Right lobe of liver (tissue), 6 donors: ENCODE measurements around the gene SEBOX. TPM values are rescaled to one million over a fixed set of nuclear protein-coding genes. Genes with fewer than 3 reads are reported as not detected.

Experiments
- ATAC-seq, 4 donors: fragments of 200-7000 bp; cut with Tn5 transposase; one replicate each; pipeline ENCODE4 v1.9.1; 2020; ENCODE audit warnings: mild to moderate bottlenecking in 4 of 4, moderate library complexity in 4 of 4
- DNase-seq, 3 donors: peaks; one replicate each; pipeline ENCODE4 v3.0.0-alpha.2; 2020
- H3K27ac ChIP-seq, 3 donors: fragments of 200-600 bp; one replicate each; pipeline ENCODE4 v1.8.0; 2022
- H3K27me3 ChIP-seq, 2 donors: fragments of 200-600 bp; one replicate each; pipeline ENCODE4 v1.8.0; 2022
- H3K36me3 ChIP-seq, 4 donors: fragments of 200-600 bp; sonication (generic) in 1 of 4; one replicate each; pipeline versions ENCODE4 v1.5.1 to v1.8.0; 2017 to 2022; ENCODE audit warnings: control low read depth in 1 of 4
- H3K4me1 ChIP-seq, 4 donors: fragments of 200-600 bp; sonication (generic) in 1 of 4; one replicate each; pipeline versions ENCODE4 v1.5.1 to v1.8.0; 2017 to 2022; ENCODE audit warnings: control low read depth in 1 of 4
- H3K4me3 ChIP-seq, 3 donors: fragments of 200-600 bp; one replicate each; pipeline ENCODE4 v1.8.0; 2022
- H3K9me3 ChIP-seq, 4 donors: fragments of 200-600 bp; sonication (generic) in 1 of 4; one replicate each; pipeline versions ENCODE4 v1.5.1 to v1.8.0; 2017 to 2022; ENCODE audit warnings: control low read depth in 1 of 4
- CTCF ChIP-seq, 4 donors: fragments of 200-600 bp in 3 of 4; fragments of 450-650 bp in 1 of 4; IDR thresholded peaks; one replicate each; pipeline versions ENCODE4 v1.5.1 to v1.8.0; 2016 to 2022; ENCODE audit warnings: antibody characterized with exemption in 4 of 4, mild to moderate bottlenecking in 2 of 4
- POLR2A ChIP-seq: fragments of 450-650 bp; IDR thresholded peaks from one replicate; pipeline ENCODE4 v1.6.1; 2017; ENCODE audit warnings: antibody characterized with exemption, mild to moderate bottlenecking
- WGBS: methylation state at CpG from one replicate; pipeline ENCODE4 v1.1.6; 2018; ENCODE audit warnings: low coverage, low lambda C conversion rate; ENCODE audit not compliant: insufficient coverage; ENCODE audit errors: missing lambda C conversion rate; 5-methylcytosine and 5-hydroxymethylcytosine counted together
- intact Hi-C, 2 donors: fragments of 100-400 bp; cut with DNase I; formaldehyde crosslinking; loops; one replicate each; pipeline versions ENCODE4 v1.11.2 to v1.14.1; 2022
- total RNA-seq, 6 experiments: library from RNA; depleted of rRNA in 2 of 6; stranded (reverse); fragments of >200 nt in 2 of 6; fragmentation: NEBNext Ultra II Directional in 3 of 6; extraction: Animal tissue kit (Norgen Biotek cat#: 25700) in 3 of 6; gene quantifications; one replicate each; pipeline versions ENCODE4 v1.1.0 to v1.2.4, GENCODE V29; 2016 to 2023
- donor health status: DM: no; HTN: yes; CAD: no.
- donor health status: DM: no; HTN: no; CAD: no.
- donor health status: DM: no; HTN: no; CAD: no.
- donor health status: DM: no; HTN: yes; CAD: no.
- donor health status: DM: no; HTN: yes; CAD: no.

Gene SEBOX
- total RNA-seq, 6 experiments from 2014 or later: not detected

DNA sequence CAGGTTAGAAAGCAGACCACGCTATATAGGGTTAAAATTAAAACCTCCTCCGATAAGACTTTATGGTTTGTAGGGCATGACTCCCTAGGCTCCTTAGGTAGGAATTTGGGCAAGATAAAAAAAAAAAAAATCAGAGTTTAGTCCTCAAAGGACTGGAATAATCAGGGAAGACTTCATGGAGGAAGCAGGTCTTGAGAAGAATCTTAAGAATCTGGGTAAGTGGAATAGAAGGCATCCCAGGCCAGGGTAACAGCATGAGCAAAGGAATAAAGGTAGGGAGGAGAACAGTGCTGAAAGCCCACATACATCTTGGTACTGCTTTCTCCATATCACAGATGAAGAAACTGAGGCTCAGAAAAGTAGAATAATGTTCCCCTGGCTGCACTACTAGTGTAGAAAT, 25.6 kb upstream of the SEBOX start:
- intact Hi-C loops: no loop called here
- Histone ChIP-seq H3K4me3 (no peak overlapping the region), H3K27me3 (no peaks in the 10 kb centered on the region), H3K4me1 (no peaks in the 10 kb centered on the region), H3K36me3 (peaks cover 0 to 19% (median 4%) of the 10 kb centered on the region in 4 donors), H3K9me3 (no peaks in the 10 kb centered on the region), H3K27ac (no peak overlapping the region)
- DNase-seq: no peak
- TF ChIP-seq CTCF (IDR thresholded peaks at IDR 0.05): no peak
- TF ChIP-seq POLR2A: no peak
- no peak for ATAC-seq
- WGBS: 86% methylated on average over 2 of the region's 2 CpGs

DNA sequence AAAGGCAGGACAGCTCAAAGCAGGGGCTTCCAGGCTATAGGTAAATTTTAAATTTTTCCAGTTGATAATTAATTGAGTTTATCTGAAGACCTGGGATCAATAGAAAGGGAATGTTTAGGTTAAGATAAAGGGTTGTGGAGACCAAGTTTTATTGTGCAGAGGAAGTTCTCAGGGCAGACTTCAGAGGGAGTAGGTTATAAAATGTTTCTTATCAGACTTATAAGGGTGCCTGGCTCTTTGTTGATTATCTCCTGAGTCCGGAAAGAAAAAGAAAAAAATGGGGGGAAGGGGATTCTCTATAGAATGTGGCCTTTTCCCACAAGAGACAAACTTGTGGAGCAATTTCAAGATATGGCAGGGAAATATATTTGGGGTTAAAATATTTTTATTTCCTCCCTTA, 25.1 kb upstream of the SEBOX start:
- TF ChIP-seq POLR2A (no peak), CTCF (IDR thresholded peaks at IDR 0.05) (no peak)
- Histone ChIP-seq H3K9me3 (no peaks in the 10 kb centered on the region), H3K4me1 (no peaks in the 10 kb centered on the region), H3K27me3 (no peaks in the 10 kb centered on the region), H3K4me3 (no peak overlapping the region), H3K27ac (no peak overlapping the region), H3K36me3 (peaks cover 0 to 18% (median 4%) of the 10 kb centered on the region in 4 donors)
- intact Hi-C loops: no loop called here
- ATAC-seq (no peak), DNase-seq (no peak)
- WGBS: 50% methylated on average over 1 of the region's 1 CpG

GRCh38 chr17:28388106-28388505, 23.1 kb upstream of the SEBOX start:
- H3K4me1 ChIP-seq: peaks cover 0 to 7% (median 0%) of the 10 kb centered on the region in 4 donors
- WGBS: 100% methylated on average over 1 of the region's 11 CpGs
- H3K9me3 ChIP-seq: no peaks in the 10 kb centered on the region
- peaks cover 0 to 18% (median 4%) of the 10 kb centered on the region in 4 donors for H3K36me3 ChIP-seq
- ATAC-seq (no peak), DNase-seq (no peak)
- intact Hi-C loops: no loop called here
- H3K27ac ChIP-seq: no peak overlapping the region
- TF ChIP-seq POLR2A: no peak
- no peak for TF ChIP-seq CTCF (IDR thresholded peaks at IDR 0.05)
- H3K27me3 ChIP-seq: no peaks in the 10 kb centered on the region
- H3K4me3 ChIP-seq: no peak overlapping the region

DNA sequence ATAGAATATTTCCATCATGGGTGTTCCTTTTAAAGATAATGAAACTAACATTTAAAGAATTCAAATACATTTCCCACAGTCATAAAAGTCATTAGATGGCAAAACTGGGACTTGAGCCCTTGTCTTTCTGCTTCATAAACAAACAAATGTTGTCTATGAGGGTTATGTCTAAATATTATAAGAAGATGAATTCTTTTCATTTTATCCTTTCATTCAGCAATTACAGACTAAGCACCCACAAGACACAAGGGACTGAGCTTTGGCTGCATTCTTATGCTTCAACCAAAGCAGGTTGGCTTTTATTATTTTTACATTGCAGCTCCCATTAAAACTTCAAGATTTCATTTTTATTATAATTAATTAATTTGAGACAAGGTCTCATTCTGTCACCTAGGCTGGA, 21.4 kb upstream of the SEBOX start:
- peaks cover 0 to 14% (median 3%) of the 10 kb centered on the region in 4 donors for H3K36me3 ChIP-seq
- peaks cover 0 to 11% (median 0%) of the 10 kb centered on the region in 4 donors for H3K4me1 ChIP-seq
- H3K27me3 ChIP-seq: no peaks in the 10 kb centered on the region
- TF ChIP-seq POLR2A (no peak), CTCF (IDR thresholded peaks at IDR 0.05) (no peak)
- H3K27ac ChIP-seq: no peak overlapping the region
- no peak for DNase-seq
- no peak overlapping the region for H3K4me3 ChIP-seq
- ATAC-seq: no peak
- intact Hi-C loops: no loop called here
- H3K9me3 ChIP-seq: no peaks in the 10 kb centered on the region

DNA sequence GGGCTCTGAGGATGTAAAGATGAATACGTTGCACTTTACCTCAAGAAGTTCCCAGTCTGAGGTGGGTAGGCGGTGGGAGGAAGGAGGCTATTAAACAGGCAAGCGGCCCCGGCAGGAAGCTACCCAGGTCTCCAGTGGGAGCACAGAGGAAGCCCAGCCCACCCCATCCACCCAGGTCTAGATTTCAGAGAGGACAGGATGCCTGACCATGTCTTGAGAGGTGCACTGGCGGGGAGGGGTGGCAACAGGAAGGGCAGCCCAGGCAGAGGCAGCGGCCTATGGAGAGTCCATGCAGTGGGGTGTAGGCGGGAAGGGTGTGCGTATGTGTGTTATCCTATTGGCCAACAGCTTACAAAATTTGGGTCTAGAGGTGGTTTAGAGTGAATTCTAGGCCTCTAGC, 20.4 kb upstream of the SEBOX start:
- DNase-seq: peak in 1 of 3 donors; percentile 41
- intact Hi-C loops: no loop called here
- WGBS: 89% methylated on average over 7 of the region's 8 CpGs
- H3K4me3 ChIP-seq: peak overlapping the region; percentile 48 to 61 (median 57)
- no peak overlapping the region for H3K27ac ChIP-seq
- TF ChIP-seq CTCF (IDR thresholded peaks at IDR 0.05) (no peak), POLR2A (no peak)
- peaks cover 0 to 21% (median 0%) of the 10 kb centered on the region in 4 donors for H3K4me1 ChIP-seq
- peaks cover 0 to 8% (median 0%) of the 10 kb centered on the region in 4 donors for H3K36me3 ChIP-seq
- ATAC-seq: no peak
- no peaks in the 10 kb centered on the region for H3K9me3 ChIP-seq
- H3K27me3 ChIP-seq: no peaks in the 10 kb centered on the region
